ENCODE results near the gene UFL1. TPM values are rescaled to one million over a fixed set of nuclear protein-coding genes. Genes with fewer than 3 reads are reported as not detected.
A peak's percentile ranks its signal among the peaks of the same experiment; 100 is the strongest.
"Not testable (repeated sequence)": the region's sequence is repeated elsewhere in the genome, so short reads cannot be mapped to it uniquely, and the experiment has no call there.

UFL1 gene
- 20.7 and 22.9 TPM in 2 replicates for total RNA-seq
- long read RNA-seq, full-length matches to known transcripts = 23 of 137 reads
- long read RNA-seq, partial matches to known transcripts = 97 of 137 reads
- long read RNA-seq, other reads (novel, unspliced or antisense) = 17 of 137 reads

- Mint-ChIP-seq H3K4me1 (ENCODE audit: low read depth) (peaks cover 21% of the 10 kb centered on the region), H3K36me3 (ENCODE audit: insufficient read depth) (peaks cover 6% of the 10 kb centered on the region), H3K4me3 (ENCODE audit: low read depth) (peak within 1 kb of the TSS; percentile 99), H3K9me3 (ENCODE audit: low read depth) (no peaks in the 10 kb centered on the region), H3K27ac (peak within 1 kb of the TSS; percentile 100), H3K27me3 (no peaks in the 10 kb centered on the region)
- no peak for TF ChIP-seq CTCF (IDR thresholded peaks at IDR 0.05; ENCODE audit: unreplicated experiment)
- DNase-seq (ENCODE audit: low spot score, unreplicated experiment) = peak; percentile 84
These were observed at the start of gene UFL1 for GRCh38 chr6:96521644-96522464. Gene UFL1, plus strand, starts transcription at chr6:96521806. Its CDS starts 68 bp downstream, at chr6:96521874.

GRCh38 chr6:96472291-96472690, 49.3 kb upstream of the UFL1 start:
- not testable (repeated sequence) for H3K4me1 Mint-ChIP-seq (ENCODE audit: low read depth); H3K27me3 Mint-ChIP-seq; DNase-seq (ENCODE audit: low spot score, unreplicated experiment); H3K36me3 Mint-ChIP-seq (ENCODE audit: insufficient read depth); H3K27ac Mint-ChIP-seq; H3K4me3 Mint-ChIP-seq (ENCODE audit: low read depth)
- peaks cover 18% of the 10 kb centered on the region for H3K9me3 Mint-ChIP-seq (ENCODE audit: low read depth)

GRCh38 chr6:96478695-96479094, 42.9 kb upstream of the UFL1 start:
- no peak overlapping the region for H3K27ac Mint-ChIP-seq
- peaks cover 1% of the 10 kb centered on the region for H3K4me1 Mint-ChIP-seq (ENCODE audit: low read depth)
- no peak for DNase-seq (ENCODE audit: low spot score, unreplicated experiment)
- no peak for TF ChIP-seq CTCF (IDR thresholded peaks at IDR 0.05; ENCODE audit: unreplicated experiment)
- H3K36me3 Mint-ChIP-seq (ENCODE audit: insufficient read depth) = no peaks in the 10 kb centered on the region
- H3K9me3 Mint-ChIP-seq (ENCODE audit: low read depth) = peaks cover 27% of the 10 kb centered on the region
- no peak overlapping the region for H3K4me3 Mint-ChIP-seq (ENCODE audit: low read depth)
- no peaks in the 10 kb centered on the region for H3K27me3 Mint-ChIP-seq

- H3K4me3 Mint-ChIP-seq (ENCODE audit: low read depth) = no peak overlapping the region
- no peak for TF ChIP-seq CTCF (IDR thresholded peaks at IDR 0.05; ENCODE audit: unreplicated experiment)
These were observed 29.7 kb upstream of the UFL1 start for GRCh38 chr6:96491926-96492325.

GRCh38 chr6:96499781-96500180, 21.8 kb upstream of the UFL1 start:
- DNase-seq (ENCODE audit: low spot score, unreplicated experiment) = no peak
- Mint-ChIP-seq H3K9me3 (ENCODE audit: low read depth) (peaks cover 47% of the 10 kb centered on the region), H3K27ac (no peak overlapping the region), H3K36me3 (ENCODE audit: insufficient read depth) (peaks cover 26% of the 10 kb centered on the region), H3K4me1 (ENCODE audit: low read depth) (no peaks in the 10 kb centered on the region), H3K27me3 (no peaks in the 10 kb centered on the region), H3K4me3 (ENCODE audit: low read depth) (no peak overlapping the region)
- TF ChIP-seq CTCF (IDR thresholded peaks at IDR 0.05; ENCODE audit: unreplicated experiment) = no peak

More at GRCh38 chr6:96491926-96492325, 29.7 kb upstream of the UFL1 start:
- Mint-ChIP-seq H3K9me3 (ENCODE audit: low read depth) (peaks cover 56% of the 10 kb centered on the region), H3K4me1 (ENCODE audit: low read depth) (no peaks in the 10 kb centered on the region), H3K27me3 (no peaks in the 10 kb centered on the region), H3K27ac (no peak overlapping the region), H3K36me3 (ENCODE audit: insufficient read depth) (peaks cover 11% of the 10 kb centered on the region)
- DNase-seq (ENCODE audit: low spot score, unreplicated experiment) = no peak
